HG03108 (cell line): ENCODE data around the gene PGLYRP1.

Experiments
- ATAC-seq: cut with Tn5 transposase; IDR thresholded peaks from one replicate; pipeline ENCODE4 v1.9.1; 2021; ENCODE audit warnings: moderate library complexity; ENCODE audit not compliant: unreplicated experiment

Gene PGLYRP1

DNA sequence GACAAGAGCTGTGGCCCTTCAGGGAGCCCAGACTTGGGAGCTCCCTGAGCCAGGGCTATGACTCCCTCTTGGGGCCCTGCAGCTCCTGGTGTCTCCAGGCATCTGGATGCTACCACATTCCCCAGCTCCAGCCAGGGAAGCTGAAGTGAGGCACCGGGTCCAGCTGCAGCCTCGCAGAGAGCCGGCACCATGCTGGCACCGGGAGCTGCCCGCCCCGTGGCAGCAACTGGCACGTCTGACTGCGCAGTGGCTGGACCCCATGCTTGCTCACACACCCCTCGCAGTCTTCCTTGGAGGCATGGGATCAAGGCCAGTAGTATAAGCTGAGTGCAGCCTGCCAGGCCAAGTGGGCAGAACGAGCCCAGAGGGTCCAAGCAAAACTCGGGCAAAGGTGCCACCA, 10.5 kb upstream of the PGLYRP1 start:
- ATAC-seq: no peak

DNA sequence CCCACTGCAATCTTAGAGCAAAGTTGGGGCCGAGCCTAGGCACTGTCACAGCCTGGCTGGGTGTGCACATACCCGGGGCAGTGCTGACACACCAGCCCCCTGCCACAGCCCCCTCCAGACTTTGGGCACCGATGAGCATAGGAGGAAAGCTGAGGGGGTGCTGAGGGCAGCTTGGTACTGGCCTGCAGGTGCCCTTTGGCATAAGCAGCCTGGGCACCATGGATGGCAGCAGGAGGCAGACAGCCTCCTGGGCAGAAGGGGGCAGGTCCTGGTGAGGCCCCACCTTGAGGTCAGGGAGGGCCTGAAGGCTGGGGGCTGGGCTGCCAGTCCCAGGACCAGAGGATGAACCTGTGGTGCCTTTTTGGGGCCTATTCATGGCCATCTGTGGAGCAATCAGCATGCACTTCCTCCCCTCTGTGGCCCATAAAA, 9.8 kb upstream of the PGLYRP1 start:
- ATAC-seq: no peak

DNA sequence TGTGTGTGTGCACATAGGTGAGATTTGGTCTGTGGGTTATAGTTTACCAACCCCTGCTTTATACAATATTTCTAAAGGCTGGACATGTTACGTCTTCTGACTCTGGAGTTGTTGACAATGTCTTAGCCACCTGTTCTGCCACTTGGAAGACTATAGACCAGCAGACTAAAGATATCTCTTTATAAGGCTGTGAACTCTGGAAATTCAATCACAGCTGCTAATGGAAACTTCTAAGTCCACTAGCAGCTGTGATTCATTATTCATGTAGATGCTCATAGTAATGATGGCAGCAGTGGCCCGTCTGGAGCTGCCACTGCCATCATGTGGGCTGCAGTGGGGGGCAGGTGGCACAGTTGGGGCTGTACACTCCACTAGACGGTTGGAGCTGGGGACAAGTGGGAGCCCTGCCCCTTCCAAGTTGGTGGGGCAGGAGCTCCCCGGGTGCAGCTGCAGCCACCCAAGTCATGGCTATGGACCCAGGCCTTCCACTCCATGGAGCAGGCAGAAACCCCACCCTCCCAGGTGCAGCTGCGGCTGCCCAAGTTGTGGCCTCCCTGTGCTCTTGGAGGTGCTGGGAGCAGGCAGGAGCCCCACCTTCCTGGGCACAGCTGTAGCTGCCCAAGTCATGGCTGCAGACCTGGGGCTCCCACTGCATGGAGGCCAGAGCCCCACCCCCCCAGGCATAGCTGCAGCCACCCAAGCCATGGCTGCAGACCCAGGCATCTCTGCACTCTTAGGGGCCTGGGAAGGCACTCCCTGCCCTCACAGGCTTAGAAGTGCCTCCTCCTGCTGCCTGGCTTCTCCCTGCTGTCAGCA, 9.1 kb upstream of the PGLYRP1 start:
- ATAC-seq: no peak

DNA sequence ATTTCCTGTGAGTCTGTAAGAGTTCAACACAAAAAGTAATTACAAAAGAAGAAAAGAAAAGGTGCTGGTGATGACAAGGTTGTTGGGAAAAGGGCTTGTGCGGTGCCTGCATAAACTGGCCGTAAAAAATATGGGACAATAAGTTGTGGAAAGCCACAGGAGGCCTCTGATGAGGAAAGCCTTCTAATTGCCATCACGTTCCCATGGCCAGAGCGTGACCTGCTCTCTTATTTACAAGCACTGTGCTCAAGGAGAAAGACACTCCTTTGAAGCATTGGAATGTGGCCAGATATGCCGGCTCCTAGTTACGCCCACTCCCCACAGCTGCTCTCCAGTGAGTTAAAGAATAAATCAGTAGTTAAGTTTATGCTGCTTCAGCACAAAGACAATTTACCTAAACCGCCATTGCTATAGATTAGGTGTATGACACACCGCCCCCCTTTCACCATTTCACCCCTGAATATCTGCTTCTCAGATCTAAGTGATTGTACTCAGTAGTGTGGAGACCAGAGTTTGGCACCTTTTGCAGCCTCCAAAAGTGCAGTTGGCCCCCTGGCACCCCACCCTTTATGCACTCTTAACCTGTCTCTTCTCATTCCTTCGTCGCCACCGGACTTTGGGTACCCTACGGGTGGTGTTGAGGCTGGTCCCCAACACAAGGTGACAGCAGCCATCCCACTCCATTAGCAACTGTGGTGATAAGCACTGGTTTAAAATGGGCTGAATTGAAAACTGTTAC, 8.1 kb upstream of the PGLYRP1 start:
- no peak for ATAC-seq

DNA sequence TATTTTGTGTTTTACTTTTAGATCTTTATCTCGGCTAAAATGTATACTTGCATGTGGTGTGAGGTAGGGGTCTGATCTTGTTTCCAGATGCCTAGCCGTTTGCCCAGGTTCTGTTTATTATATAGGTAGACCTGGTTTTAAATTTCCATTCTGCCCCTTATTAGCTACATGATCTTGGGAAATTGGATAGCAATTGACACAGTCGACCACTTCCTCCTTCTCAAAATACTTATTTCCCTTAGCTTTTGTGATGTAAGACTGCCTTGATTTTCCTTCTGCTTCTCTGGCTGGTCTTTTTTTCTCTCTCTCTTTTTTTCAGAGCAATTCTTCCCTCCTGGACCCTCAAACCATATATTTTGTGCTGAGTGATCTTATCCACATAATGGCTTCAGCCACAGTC, 3.0 kb upstream of the PGLYRP1 start:
- no peak for ATAC-seq

DNA sequence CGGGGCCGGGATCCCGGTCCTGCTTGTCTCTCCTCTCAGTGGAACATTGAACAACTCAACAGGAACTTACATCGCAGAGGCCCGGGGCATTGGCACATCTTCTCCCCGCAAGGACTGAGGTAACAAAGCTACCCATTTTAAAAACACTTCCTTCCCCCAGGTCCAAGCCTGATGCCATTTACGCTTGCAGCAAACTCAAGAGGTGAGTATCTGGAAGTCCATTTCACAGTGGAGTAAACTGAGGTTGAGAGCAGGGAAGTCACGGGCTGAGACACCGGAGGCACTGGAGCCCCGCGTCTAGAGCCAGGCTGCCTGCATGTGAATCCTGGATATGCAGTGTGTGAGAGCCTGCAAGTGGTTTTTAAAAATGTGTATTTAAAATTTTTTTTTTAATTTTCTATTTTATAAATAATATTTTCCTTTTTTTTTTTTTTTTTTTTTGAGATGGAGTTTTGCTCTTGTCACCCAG, 492 bp upstream of the PGLYRP1 start:
- no peak for ATAC-seq

DNA sequence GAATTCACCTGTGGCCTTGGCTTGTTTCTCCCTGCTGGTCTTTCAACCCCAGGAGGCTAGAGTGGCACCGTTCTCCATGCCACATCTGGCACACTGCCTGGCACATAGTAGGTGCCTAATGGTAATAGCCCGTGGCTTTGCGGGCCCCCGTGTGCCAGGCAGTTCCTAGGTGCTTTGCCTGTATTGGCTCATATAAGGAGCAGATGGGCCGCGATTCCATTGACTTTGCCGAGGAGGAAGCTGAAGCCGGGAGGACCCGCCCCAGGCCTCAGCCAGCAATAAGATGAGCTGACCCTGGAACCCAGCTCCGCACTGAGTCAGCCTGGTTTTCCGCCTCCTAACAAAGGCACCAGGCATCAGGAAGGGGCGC, 807 bp downstream of the PGLYRP1 start:
- no peak for ATAC-seq

DNA sequence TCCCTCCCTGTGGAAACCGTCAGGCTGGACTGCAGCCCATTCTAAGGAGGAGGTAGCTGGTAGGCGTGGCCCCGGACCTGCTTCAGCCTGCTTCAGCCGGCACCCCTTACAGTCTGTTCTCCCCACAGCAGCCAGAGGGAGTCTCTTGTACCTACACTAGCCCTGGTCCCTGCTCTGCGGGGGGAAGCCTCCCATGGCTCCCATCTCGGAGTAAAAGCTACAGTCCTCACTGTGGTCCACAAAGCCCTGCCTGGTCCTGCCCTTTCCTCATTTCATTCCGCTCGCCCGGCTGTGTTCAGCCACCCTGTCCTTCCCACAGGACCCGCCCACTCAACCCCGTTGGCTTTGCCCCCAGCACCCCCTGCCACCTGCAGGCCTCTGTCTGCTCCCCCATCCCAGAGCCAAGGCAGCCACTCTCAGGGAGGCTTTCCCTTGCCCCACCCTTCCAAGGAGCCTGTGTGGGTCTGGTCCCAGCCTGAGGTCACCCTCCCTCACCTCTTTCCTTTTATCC, 1.3 kb downstream of the PGLYRP1 start:
- ATAC-seq: no peak

DNA sequence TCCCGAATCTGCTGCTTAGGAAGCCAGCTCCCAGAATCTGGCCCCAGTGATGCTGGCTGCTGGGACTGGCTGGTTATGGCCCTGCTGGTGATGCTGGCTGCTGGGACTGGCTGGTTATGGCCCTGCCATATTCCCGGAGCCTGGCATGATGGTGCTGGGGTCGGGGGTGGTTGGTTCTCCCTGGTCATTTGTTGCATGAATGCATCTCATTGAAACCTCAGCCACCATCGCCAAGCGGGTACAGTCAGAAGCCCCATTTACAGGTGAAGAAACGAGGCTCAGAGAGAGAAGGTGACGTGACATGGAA, 2.1 kb downstream of the PGLYRP1 start:
- no peak for ATAC-seq

DNA sequence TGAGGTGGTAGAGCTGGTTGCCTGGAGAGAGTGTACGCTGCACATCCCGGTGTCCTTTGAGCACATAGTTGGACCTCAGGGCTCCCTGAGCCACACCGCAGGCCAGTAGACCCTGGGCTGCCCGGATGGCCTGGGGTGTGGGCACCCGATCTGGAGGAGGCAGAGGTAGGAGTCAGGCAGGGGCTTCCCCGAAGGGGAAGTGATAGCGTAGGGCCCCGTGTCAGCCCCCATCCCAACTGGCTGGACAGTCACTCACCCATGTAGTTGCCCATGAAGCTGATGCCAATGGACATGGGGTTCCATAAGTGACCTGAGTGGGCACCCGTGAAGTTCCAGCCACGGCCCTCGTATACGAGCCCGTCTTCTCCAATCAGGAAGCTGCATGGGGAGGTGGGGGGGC, 3.6 kb downstream of the PGLYRP1 start:
- no peak for ATAC-seq

DNA sequence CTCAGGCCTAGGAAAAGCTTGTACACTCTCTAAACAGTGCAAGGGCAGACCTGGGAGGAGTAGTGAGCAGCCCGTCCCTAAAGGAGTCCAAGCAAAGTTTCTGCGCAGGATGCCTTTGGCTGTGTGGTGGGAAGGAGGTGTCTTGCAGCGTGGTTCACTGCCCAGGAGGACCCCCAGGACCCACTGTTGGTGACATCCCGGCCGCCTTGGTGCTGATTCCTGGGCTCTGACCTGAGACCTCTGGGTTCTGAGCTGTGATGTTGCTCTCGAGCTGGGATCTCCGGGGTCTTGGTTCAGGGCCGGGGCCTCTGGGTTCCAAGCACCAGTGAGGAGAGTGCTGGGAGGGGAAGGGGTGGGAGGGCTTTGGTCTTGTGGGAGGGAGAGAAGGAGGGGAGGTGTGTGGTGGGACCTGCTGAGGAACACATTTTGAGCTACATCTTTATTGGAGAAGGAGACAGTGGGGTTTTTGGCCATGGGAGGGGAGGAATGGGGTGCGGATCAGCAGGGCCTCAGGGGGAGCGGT, 4.1 kb downstream of the PGLYRP1 start:
- no peak for ATAC-seq

DNA sequence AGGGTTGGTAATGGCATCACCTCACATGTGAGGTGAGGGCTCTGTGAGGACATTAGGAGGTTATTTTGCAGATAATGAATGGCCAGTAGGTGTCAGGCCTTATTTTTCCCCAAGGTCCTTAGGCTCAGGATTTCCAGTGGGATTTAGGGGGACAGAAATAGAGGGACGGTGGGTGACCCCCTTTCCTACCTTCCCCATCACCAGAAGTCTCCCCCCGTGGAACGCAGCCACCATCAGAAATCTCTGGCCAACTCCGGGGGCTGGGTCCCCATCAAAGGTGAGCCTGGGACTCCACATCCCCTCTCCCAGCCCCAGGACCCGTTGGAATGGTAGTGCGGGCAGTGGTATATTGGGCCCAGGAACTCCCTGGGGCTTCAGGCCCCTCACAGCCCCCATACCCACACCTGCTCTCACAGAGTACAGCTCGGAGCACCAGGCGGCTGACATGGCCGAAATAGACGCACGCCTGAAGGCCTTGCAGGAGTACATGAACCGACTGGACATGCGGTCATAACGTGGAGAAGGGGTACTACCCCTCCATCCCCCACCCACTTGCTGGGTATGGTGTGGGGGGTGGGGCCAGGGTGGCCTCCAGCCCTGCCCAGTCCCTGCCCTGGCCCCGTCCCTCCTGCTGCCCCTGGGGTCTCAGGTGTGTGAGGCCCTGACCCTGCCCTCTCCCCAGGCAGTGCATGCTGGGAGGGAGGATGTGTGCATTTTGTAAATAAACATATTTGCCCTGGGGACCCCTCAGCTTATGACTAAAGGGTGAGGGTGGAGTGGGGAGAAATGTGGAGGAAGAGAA, 4.8 kb downstream of the PGLYRP1 start:
- ATAC-seq: no peak

DNA sequence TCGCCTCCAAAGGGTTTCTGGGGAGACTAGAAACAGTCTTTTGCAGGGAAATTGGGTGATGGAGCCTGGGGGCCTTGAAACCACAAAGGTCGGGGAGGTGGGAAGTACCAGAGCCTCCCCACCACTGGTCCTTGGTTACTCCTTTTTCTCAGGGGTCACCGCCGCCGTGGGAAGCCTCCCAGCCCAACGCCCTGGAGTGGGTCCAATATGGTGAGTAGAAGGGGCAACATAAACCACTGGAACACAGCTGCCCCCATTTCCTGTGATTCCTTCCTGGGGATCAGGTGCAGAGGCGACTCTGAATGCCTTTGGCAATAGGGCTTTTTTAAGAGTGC, 5.8 kb downstream of the PGLYRP1 start:
- ATAC-seq: no peak

DNA sequence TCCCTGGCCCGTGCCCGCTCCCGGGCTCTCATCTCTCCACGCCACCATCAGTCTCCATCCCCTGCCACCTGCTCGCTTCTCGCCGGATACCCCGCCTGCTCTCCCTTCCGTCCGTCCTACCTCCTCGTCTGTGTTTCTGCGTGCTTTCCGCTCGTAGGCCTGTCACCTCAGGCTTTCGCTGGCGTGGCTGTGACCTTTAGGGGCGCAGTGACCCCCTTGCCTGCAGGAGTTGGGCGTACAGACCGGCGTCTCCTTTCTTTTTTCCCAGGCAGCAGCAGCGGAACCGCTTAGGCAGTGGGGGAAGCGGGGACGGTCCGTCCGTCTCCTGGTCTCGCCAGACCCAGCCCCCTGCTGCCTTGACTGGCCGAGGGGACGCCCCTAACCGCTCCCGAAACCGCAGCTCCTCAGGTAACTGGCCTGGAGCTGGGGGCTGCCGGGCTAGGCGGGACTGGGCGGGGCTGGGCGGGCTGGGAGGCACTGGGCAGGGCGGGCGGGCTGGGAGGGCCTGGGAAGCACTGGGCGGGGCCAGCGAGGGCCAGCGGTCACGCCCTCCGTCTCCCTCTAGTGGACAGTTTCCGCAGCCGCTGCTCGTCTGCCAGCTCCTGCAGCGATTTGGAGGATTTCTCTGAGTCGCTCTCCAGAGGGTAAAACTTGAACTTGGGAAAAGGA, 6.3 kb downstream of the PGLYRP1 start:
- ATAC-seq: no peak

DNA sequence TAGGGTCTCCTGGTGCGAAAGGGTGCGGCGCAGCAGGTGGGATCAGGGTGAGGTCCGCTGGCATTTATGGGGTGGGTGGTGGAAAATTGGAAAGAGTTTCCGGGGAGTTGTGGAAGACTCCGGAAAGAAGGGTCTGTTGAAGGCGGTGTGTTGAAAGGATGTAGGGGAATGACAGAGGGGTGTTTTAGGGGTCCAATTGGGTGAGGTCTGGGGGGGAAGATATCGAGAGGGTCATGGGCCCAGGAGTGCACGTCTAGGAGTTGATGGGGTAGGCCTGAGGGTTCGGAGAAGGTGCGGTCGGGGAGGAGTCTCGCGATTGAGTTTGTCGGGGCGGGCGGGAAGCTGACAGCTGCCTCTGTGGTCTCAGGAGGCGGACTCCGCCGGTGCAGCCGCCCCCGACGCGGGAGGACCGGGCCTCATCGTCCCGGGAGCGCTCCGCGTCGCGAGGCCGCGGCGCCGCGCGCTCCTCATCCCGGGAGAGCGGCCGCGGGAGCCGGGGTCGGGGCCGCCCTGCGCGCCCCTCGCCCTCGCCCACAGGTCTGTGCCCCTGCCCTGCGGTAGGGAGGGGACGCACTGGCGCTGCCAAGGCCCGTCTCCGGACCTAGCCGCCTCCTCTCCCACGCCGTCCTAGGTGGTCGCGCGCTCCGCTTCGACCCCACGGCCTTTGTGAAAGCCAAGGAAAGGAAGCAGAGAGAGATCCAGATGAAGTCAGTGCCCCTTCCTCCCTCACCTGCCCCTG, 7.0 kb downstream of the PGLYRP1 start:
- ATAC-seq: no peak

DNA sequence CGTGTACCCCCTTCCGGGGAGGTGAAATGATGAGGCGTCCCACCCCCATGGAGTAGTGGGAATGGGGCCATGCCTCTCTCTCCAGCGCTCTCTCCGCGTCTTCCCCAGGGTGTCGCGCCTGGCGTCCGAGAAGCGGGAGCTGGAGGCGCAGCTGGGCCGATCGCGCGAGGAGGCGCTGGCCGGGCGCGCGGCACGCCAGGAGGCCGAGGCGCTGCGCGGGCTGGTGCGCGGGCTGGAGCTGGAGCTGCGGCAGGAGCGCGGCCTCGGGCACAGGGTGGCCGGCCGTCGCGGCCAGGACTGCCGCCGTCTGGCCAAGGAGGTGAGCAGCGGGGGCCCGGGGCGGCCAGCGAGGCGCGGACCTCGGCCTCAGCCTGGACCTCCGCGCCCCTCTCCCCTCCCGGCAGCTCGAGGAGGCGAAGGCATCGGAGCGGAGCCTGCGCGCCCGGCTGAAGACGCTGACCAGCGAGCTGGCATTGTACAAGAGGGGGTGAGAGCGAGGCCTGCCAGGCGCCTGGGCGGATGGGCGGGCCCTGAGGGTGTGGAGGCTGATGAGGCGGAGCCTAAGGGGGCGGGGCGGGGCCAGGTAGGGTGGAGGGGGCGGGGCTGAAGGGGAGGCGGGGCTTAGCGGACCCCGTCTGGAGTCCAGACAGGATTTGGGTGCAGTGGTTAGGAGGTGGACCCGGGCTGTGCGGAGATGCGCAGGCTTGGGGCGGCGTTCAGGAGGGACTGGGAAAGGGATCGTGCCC, 7.7 kb downstream of the PGLYRP1 start:
- no peak for ATAC-seq

DNA sequence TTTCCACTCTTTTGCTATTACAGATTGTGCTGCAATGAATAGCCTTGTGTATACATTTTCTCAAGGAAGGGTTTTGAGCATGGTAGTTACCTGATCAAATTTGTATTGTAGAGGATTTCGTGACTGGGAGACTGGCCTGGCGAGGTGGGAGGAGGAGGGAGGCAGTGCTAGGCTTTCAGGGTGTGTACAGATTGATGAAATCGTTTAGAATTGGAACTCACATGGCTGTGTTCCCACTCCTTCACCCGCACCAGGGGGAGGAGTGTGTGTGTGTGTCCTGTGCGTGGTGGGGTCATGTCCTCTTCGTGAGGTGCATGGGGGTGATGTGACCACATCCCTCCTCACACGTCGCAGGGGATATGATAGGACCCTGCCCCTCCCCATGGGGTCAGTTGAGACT, 8.3 kb downstream of the PGLYRP1 start:
- ATAC-seq: no peak

DNA sequence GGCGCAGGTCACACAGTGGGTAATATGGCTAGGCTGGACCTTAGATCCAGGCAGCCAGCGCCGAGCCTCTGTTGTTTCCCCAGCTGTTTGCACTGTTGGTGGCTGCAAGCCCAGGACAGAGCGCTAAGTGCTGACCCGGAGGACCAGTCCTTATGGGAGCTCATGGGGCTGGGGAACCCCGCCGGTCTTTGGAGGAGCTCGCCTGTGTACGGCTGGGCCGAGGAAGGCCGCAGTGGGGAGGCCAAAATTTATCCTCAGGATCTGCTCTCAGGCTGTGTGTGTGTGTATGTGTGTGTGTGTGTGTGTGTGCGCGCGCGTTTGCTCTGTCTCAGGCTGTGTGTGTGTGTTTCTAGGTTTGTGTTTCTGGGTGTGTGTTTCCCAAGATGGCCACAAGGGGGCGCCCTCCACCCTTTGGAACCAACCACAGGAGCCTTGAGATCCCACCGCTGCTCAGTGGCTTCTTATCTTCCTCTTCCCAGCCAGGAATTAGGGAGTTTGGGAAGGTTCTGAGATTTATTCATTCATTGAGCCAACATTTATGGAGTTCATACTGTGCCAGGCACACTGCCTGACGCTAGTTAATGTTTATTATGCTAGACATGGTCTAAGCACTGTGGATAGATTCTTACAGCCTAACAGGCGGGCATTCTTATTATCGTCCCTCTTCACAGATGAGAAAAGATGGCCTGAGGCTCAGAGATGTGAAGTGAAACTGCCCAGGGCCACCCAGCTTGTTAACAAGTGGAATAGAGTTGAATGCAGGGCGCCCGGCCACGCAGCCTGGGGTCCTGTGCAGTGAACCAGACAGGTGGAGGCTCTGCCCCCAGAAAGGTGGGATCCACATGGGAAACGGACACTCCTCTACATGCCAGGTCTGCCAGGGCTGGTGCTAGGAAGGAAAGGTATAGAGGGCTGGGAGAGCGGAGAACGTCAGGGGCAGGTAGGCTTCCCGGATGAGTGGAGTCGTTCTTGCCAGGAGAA, 13.0 kb downstream of the PGLYRP1 start:
- ATAC-seq: no peak
